HepG2 (cell line): Measurements from ENCODE around the gene PTPN12. TPM values are rescaled to one million over a fixed set of nuclear protein-coding genes. Genes with fewer than 3 reads are reported as not detected.

Experiments
- BCL6 ChIP-seq: IDR thresholded peaks from 2 replicates; pipeline ENCODE4 v1.6.1; 2016; ENCODE audit warnings: missing genetic modification reagents, missing compliant biosample characterization
- BORCS8-MEF2B ChIP-seq: sonication (generic); formaldehyde crosslinking; IDR thresholded peaks from 2 replicates; pipeline ENCODE4 v1.8.0; 2022; ENCODE audit warnings: mild to moderate bottlenecking, missing genetic modification reagents
- CC2D1A ChIP-seq: sonication (generic); formaldehyde crosslinking; IDR thresholded peaks from 2 replicates; pipeline ENCODE4 v1.8.1; 2023; ENCODE audit warnings: mild to moderate bottlenecking, missing genetic modification reagents
- ERF ChIP-seq: IDR thresholded peaks from 2 replicates; pipeline ENCODE4 v1.6.1; 2018; ENCODE audit warnings: missing biosample characterization, missing genetic modification reagents
- KDM3A ChIP-seq: IDR thresholded peaks from 2 replicates; pipeline ENCODE4 v1.6.1; 2018; ENCODE audit warnings: low read depth, missing compliant biosample characterization
- RFX1 ChIP-seq: fragments of 450-650 bp; IDR thresholded peaks from 2 replicates; pipeline ENCODE4 v1.6.1; 2017
- ZNF484 ChIP-seq: sonication (generic); formaldehyde crosslinking; IDR thresholded peaks from 2 replicates; pipeline ENCODE4 v1.5.1; 2020; ENCODE audit warnings: mild to moderate bottlenecking, low read depth, missing genetic modification reagents, borderline replicate concordance
- ZNF510 ChIP-seq: sonication (generic); formaldehyde crosslinking; IDR thresholded peaks from 2 replicates; pipeline ENCODE4 v1.4.0; 2020; ENCODE audit warnings: low read depth, mild to moderate bottlenecking, missing genetic modification reagents
- ZNF589 ChIP-seq: sonication (generic); formaldehyde crosslinking; conservative IDR thresholded peaks from 2 replicates; pipeline ENCODE4 v1.8.0; 2022; ENCODE audit warnings: mild to moderate bottlenecking, moderate library complexity, missing genetic modification reagents
- ZNF850 ChIP-seq: sonication (generic); formaldehyde crosslinking; conservative IDR thresholded peaks from 2 replicates; pipeline ENCODE4 v1.9.0; 2021; ENCODE audit warnings: mild to moderate bottlenecking, missing genetic modification reagents
- ZNF883 ChIP-seq: sonication (generic); formaldehyde crosslinking; IDR thresholded peaks from 2 replicates; pipeline ENCODE4 v1.5.1; 2020; ENCODE audit warnings: mild to moderate bottlenecking, missing genetic modification reagents; ENCODE audit errors: not compliant biosample characterization
- polyA plus RNA-seq, 8 experiments: library from polyadenylated mRNA; depleted of rRNA in 3 of 8; stranded (reverse) in 7 of 8; unstranded in 1 of 8; fragments of >200 nt; fragmentation: Illumina TruSeq in 4 of 8; extraction: Trizol in 4 of 8; gene quantifications; 2 replicates each; pipeline versions ENCODE4 v1.2.1 to v1.2.3, GENCODE V29; 2011 to 2016; ENCODE audit warnings: low read depth in 4 of 8, missing spikeins in 1 of 8, mixed read lengths in 1 of 8; ENCODE audit not compliant: insufficient read depth in 1 of 8
- total RNA-seq, 5 experiments: library from RNA; depleted of rRNA; stranded (reverse); fragments of >200 nt; fragmentation: Illumina TruSeq; extraction: Trizol; gene quantifications; 2 replicates each; pipeline ENCODE4 v1.2.3, GENCODE V29; 2016; ENCODE audit warnings: low read depth in 1 of 5
- TF ChIP-seq, protein P1 (sequence below): sonication (generic); formaldehyde crosslinking; IDR thresholded peaks from 2 replicates; pipeline ENCODE4 v1.5.1; 2020; ENCODE audit warnings: mild to moderate bottlenecking, missing genetic modification reagents, moderate library complexity
- TF ChIP-seq, protein P2 (sequence below): sonication (generic); formaldehyde crosslinking; IDR thresholded peaks from 2 replicates; pipeline ENCODE4 v1.4.0; 2020; ENCODE audit warnings: missing genetic modification reagents
- TF ChIP-seq, protein P3 (sequence below): sonication (generic); formaldehyde crosslinking; IDR thresholded peaks from 2 replicates; pipeline ENCODE4 v1.9.0; 2022; ENCODE audit warnings: missing genetic modification reagents, mild to moderate bottlenecking, borderline replicate concordance
- TF ChIP-seq, protein P4 (sequence below): sonication (generic); formaldehyde crosslinking; IDR thresholded peaks from 2 replicates; pipeline ENCODE4 v1.4.0; 2020; ENCODE audit warnings: mild to moderate bottlenecking, missing genetic modification reagents

The PTPN12 gene
- total and polyA plus RNA-seq, 2 of the 13 experiments (the other 11 are each of a cell fraction or from before 2014, with no cell fraction given) = 22.9 to 56.8 TPM

DNA sequence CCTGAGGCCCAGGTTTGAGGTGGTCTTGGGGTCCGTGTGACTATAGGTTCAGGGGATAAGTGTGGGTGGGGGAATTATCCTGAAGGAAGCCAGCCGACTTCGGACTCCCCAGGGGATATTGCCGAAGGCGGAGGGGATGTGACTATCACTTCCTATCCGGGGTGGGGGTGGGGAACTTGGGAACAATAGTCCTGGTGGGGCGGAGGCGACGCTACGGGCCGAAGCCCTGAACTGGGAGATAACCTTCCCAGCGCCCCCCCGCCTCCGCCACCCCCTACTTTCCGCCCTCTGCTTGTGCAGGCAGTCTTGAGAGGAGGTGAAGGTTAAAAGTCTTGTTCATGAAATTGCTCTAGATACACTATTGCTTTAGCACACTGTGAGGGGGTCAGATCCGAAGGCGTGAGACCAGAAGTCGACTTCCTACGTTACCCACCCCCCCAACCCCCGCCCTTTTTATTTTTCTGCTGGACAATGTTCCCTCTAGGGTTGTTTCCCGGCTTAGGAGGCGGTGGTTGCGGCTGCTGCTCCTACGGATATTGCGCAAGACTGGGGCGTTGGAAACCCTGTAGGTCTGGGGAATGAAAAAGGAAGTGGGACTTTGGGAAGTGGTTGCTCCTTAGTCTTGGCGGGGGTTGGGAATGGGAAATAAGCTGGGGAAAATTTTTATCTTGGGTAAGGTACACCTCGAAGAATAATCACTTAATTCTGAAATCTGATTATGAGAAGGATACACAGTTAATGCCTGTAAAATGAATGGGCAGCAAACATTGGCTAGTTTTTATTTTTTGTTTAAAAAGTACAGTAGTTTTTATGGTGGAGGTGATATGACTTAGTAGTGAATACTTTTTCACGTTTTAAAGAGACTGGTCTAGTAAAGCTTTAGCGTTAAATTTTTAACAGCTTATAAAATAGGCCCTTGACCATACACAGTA is 1.5 kb downstream of the PTPN12 start (continued):
- TF ChIP-seq BCL6 (CRISPR knock-in tag) = peak; percentile 51
- no peak for TF ChIP-seq ZNF883 (CRISPR knock-in tag)
- TF ChIP-seq, protein P1, sequence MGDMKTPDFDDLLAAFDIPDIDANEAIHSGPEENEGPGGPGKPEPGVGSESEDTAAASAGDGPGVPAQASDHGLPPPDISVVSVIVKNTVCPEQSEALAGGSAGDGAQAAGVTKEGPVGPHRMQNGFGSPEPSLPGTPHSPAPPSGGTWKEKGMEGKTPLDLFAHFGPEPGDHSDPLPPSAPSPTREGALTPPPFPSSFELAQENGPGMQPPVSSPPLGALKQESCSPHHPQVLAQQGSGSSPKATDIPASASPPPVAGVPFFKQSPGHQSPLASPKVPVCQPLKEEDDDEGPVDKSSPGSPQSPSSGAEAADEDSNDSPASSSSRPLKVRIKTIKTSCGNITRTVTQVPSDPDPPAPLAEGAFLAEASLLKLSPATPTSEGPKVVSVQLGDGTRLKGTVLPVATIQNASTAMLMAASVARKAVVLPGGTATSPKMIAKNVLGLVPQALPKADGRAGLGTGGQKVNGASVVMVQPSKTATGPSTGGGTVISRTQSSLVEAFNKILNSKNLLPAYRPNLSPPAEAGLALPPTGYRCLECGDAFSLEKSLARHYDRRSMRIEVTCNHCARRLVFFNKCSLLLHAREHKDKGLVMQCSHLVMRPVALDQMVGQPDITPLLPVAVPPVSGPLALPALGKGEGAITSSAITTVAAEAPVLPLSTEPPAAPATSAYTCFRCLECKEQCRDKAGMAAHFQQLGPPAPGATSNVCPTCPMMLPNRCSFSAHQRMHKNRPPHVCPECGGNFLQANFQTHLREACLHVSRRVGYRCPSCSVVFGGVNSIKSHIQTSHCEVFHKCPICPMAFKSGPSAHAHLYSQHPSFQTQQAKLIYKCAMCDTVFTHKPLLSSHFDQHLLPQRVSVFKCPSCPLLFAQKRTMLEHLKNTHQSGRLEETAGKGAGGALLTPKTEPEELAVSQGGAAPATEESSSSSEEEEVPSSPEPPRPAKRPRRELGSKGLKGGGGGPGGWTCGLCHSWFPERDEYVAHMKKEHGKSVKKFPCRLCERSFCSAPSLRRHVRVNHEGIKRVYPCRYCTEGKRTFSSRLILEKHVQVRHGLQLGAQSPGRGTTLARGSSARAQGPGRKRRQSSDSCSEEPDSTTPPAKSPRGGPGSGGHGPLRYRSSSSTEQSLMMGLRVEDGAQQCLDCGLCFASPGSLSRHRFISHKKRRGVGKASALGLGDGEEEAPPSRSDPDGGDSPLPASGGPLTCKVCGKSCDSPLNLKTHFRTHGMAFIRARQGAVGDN (CRISPR knock-in tag) = no peak; the same call in 1 of the 2 replicates
- TF ChIP-seq BORCS8-MEF2B = no peak
- TF ChIP-seq RFX1 = no peak
- TF ChIP-seq, protein P2, sequence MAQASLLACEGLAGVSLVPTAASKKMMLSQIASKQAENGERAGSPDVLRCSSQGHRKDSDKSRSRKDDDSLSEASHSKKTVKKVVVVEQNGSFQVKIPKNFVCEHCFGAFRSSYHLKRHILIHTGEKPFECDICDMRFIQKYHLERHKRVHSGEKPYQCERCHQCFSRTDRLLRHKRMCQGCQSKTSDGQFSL (CRISPR knock-in tag) = peak; percentile 82
- no peak for TF ChIP-seq KDM3A (CRISPR knock-in tag)
- TF ChIP-seq, protein P3, sequence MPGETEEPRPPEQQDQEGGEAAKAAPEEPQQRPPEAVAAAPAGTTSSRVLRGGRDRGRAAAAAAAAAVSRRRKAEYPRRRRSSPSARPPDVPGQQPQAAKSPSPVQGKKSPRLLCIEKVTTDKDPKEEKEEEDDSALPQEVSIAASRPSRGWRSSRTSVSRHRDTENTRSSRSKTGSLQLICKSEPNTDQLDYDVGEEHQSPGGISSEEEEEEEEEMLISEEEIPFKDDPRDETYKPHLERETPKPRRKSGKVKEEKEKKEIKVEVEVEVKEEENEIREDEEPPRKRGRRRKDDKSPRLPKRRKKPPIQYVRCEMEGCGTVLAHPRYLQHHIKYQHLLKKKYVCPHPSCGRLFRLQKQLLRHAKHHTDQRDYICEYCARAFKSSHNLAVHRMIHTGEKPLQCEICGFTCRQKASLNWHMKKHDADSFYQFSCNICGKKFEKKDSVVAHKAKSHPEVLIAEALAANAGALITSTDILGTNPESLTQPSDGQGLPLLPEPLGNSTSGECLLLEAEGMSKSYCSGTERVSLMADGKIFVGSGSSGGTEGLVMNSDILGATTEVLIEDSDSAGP (CRISPR knock-in tag) = 0 out of 2 replicates have a peak, but pooled peaks have one; percentile 20
- no peak for TF ChIP-seq ZNF484 (CRISPR knock-in tag)
- TF ChIP-seq ERF (CRISPR knock-in tag) = no peak
- TF ChIP-seq ZNF589 (CRISPR knock-in tag) = no peak
- TF ChIP-seq, protein P4, sequence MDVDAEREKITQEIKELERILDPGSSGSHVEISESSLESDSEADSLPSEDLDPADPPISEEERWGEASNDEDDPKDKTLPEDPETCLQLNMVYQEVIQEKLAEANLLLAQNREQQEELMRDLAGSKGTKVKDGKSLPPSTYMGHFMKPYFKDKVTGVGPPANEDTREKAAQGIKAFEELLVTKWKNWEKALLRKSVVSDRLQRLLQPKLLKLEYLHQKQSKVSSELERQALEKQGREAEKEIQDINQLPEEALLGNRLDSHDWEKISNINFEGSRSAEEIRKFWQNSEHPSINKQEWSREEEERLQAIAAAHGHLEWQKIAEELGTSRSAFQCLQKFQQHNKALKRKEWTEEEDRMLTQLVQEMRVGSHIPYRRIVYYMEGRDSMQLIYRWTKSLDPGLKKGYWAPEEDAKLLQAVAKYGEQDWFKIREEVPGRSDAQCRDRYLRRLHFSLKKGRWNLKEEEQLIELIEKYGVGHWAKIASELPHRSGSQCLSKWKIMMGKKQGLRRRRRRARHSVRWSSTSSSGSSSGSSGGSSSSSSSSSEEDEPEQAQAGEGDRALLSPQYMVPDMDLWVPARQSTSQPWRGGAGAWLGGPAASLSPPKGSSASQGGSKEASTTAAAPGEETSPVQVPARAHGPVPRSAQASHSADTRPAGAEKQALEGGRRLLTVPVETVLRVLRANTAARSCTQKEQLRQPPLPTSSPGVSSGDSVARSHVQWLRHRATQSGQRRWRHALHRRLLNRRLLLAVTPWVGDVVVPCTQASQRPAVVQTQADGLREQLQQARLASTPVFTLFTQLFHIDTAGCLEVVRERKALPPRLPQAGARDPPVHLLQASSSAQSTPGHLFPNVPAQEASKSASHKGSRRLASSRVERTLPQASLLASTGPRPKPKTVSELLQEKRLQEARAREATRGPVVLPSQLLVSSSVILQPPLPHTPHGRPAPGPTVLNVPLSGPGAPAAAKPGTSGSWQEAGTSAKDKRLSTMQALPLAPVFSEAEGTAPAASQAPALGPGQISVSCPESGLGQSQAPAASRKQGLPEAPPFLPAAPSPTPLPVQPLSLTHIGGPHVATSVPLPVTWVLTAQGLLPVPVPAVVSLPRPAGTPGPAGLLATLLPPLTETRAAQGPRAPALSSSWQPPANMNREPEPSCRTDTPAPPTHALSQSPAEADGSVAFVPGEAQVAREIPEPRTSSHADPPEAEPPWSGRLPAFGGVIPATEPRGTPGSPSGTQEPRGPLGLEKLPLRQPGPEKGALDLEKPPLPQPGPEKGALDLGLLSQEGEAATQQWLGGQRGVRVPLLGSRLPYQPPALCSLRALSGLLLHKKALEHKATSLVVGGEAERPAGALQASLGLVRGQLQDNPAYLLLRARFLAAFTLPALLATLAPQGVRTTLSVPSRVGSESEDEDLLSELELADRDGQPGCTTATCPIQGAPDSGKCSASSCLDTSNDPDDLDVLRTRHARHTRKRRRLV (CRISPR knock-in tag) = no peak
- TF ChIP-seq ZNF510 (CRISPR knock-in tag) = no peak
- TF ChIP-seq CC2D1A (CRISPR knock-in tag) = no peak
- no peak for TF ChIP-seq ZNF850 (CRISPR knock-in tag)
